Esophagus (tissue), 2 donors: ENCODE data around the gene RASGEF1C. TPM values are rescaled to one million over a fixed set of nuclear protein-coding genes. Genes with fewer than 3 reads are reported as not detected.

Experiments
- H3K27ac ChIP-seq, 2 donors: one replicate each; pipeline ENCODE4 v1.5.1; 2013; ENCODE audit warnings: low read depth in 2 of 2, mild to moderate bottlenecking in 2 of 2, inconsistent platforms in 1 of 2, low read length in 1 of 2, moderate library complexity in 1 of 2
- H3K27me3 ChIP-seq, 2 donors: one replicate each; pipeline ENCODE4 v1.6.1; 2013; ENCODE audit warnings: low read length in 2 of 2, control low read depth in 1 of 2, mild to moderate bottlenecking in 1 of 2; ENCODE audit not compliant: insufficient read depth in 2 of 2, control insufficient read depth in 1 of 2
- H3K36me3 ChIP-seq, 2 donors: one replicate each; pipeline ENCODE4 v1.6.1; 2013; ENCODE audit warnings: low read length in 1 of 2; ENCODE audit not compliant: control insufficient read depth in 2 of 2, insufficient read depth in 2 of 2
- H3K4me1 ChIP-seq, 2 donors: one replicate each; pipeline ENCODE4 v1.6.1; 2013; ENCODE audit warnings: low read length in 1 of 2; ENCODE audit not compliant: control insufficient read depth in 2 of 2, insufficient read depth in 2 of 2
- H3K4me3 ChIP-seq, 2 donors: one replicate each; pipeline ENCODE4 v1.5.1; 2013; ENCODE audit warnings: low read length in 2 of 2, mild to moderate bottlenecking in 2 of 2, low read depth in 1 of 2, moderate library complexity in 1 of 2
- H3K9me3 ChIP-seq, 2 donors: one replicate each; pipeline ENCODE4 v1.6.1; 2013; ENCODE audit warnings: mild to moderate bottlenecking in 2 of 2, low read depth in 1 of 2, low read length in 1 of 2, moderate library complexity in 1 of 2; ENCODE audit not compliant: control insufficient read depth in 2 of 2, insufficient read depth in 1 of 2
- WGBS, 2 donors: extraction: QIAGEN DNeasy Blood & Tissue Kit; methylation state at CpG; one replicate each; pipeline ENCODE4 v1.1.7; 2013; 5-methylcytosine and 5-hydroxymethylcytosine counted together
- polyA plus RNA-seq, 2 donors: library from polyadenylated mRNA; stranded (reverse); fragments of 200-250 nt; gene quantifications; one replicate each; pipeline ENCODE4 v1.2.3, GENCODE V29; 2013
- donor health status: healthy with polysubstance abuse.
- donor health status: Bipolar disorder and iron deficiency.

RASGEF1C gene
- polyA plus RNA-seq, 2 donors, result 0.04 to 0.13 TPM

DNA sequence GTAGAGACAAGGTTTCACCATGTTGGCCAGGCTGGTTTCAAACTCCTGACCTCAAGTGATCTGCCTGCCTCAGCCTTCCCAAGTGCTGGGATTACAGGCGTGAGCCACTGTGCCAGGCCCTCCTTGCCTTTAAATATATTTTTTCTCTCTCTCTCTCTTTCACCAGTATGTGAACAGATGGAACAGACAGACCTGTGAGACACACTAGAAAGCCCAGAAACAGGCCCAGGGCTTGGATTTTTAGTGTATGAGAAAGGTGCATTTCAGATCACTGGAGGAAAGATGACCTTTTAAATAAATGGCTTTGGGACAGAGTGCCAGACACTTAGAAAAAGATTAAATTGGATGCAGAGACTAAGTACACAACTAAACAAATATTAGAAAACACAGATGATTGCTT, 3.1 kb downstream of the RASGEF1C start:
- H3K36me3 ChIP-seq, result no peaks in the 10 kb centered on the region
- H3K27me3 ChIP-seq, result peaks cover 0 to 10% of the 10 kb centered on the region in 2 donors
- 79 to 82% methylated on average over 1 of the region's 1 CpG for WGBS, 2 donors
- no peak overlapping the region for H3K27ac ChIP-seq
- peaks cover 7 to 9% of the 10 kb centered on the region in 2 donors for H3K4me1 ChIP-seq
- no peak overlapping the region for H3K4me3 ChIP-seq
- H3K9me3 ChIP-seq, result no peaks in the 10 kb centered on the region

- Histone ChIP-seq H3K36me3 (no peaks in the 10 kb centered on the region), H3K4me1 (peaks cover 5 to 9% of the 10 kb centered on the region in 2 donors), H3K27ac (no peak overlapping the region), H3K4me3 (no peak overlapping the region), H3K27me3 (peaks cover 0 to 10% of the 10 kb centered on the region in 2 donors), H3K9me3 (no peaks in the 10 kb centered on the region)
- 69 to 79% methylated on average over 1 of the region's 1 CpG for WGBS, 2 donors
Measured at GRCh38 chr5:180204276-180204819, 4.7 kb downstream of the RASGEF1C start.

GRCh38 chr5:180202939-180203573, 6.0 kb downstream of the RASGEF1C start:
- Histone ChIP-seq H3K27ac (no peak overlapping the region), H3K4me1 (peaks cover 0 to 2% of the 10 kb centered on the region in 2 donors), H3K4me3 (no peak overlapping the region), H3K27me3 (peaks cover 0 to 6% of the 10 kb centered on the region in 2 donors), H3K36me3 (no peaks in the 10 kb centered on the region), H3K9me3 (no peaks in the 10 kb centered on the region)
- WGBS, 2 donors, result 73 to 77% methylated on average over 8 of the region's 8 CpGs

GRCh38 chr5:180201051-180201987, 7.7 kb downstream of the RASGEF1C start:
- Histone ChIP-seq H3K27me3 (no peaks in the 10 kb centered on the region), H3K4me3 (no peak overlapping the region), H3K9me3 (no peaks in the 10 kb centered on the region), H3K27ac (no peak overlapping the region), H3K4me1 (no peaks in the 10 kb centered on the region), H3K36me3 (no peaks in the 10 kb centered on the region)
- WGBS, 2 donors, result 75 to 77% methylated on average over 23 of the region's 23 CpGs

- H3K36me3 ChIP-seq, result no peaks in the 10 kb centered on the region
Measured at GRCh38 chr5:180199390-180199789, 9.6 kb downstream of the RASGEF1C start.

DNA sequence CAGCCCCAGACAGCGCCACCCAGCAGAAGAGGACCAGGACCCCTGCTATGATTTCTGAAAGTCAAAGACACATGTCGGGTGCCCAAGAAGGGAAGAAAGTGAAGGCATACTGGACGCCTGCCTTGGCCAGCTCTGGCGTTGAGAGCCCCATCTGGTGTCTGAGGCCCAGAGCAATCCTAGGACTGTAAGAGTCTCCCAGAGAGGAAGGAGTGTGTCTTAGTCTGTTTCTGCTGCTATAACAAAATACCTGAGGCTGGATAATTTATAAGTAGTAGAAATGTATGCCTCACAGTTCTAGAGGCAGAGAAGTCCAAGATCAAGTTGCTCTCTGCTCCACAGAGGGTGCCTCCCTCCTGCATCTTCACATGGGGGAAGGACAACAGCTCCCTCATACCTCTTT, 10.8 kb downstream of the RASGEF1C start:
- Histone ChIP-seq H3K27me3 (no peaks in the 10 kb centered on the region), H3K9me3 (no peaks in the 10 kb centered on the region), H3K4me1 (no peaks in the 10 kb centered on the region), H3K4me3 (no peak overlapping the region), H3K36me3 (no peaks in the 10 kb centered on the region), H3K27ac (no peak overlapping the region)
- 90 to 94% methylated on average over 4 of the region's 4 CpGs for WGBS, 2 donors

More at GRCh38 chr5:180199390-180199789, 9.6 kb downstream of the RASGEF1C start:
- WGBS, 2 donors, result 70 to 77% methylated on average over 8 of the region's 8 CpGs
- Histone ChIP-seq H3K9me3 (no peaks in the 10 kb centered on the region), H3K4me3 (no peak overlapping the region), H3K4me1 (no peaks in the 10 kb centered on the region), H3K27me3 (no peaks in the 10 kb centered on the region), H3K27ac (no peak overlapping the region)

GRCh38 chr5:180197016-180197702, 11.9 kb downstream of the RASGEF1C start:
- Histone ChIP-seq H3K27me3 (no peaks in the 10 kb centered on the region), H3K36me3 (no peaks in the 10 kb centered on the region), H3K4me3 (no peak overlapping the region), H3K4me1 (no peaks in the 10 kb centered on the region), H3K27ac (no peak overlapping the region), H3K9me3 (no peaks in the 10 kb centered on the region)
- WGBS, 2 donors, result 70 to 71% methylated on average over 14 of the region's 14 CpGs

DNA sequence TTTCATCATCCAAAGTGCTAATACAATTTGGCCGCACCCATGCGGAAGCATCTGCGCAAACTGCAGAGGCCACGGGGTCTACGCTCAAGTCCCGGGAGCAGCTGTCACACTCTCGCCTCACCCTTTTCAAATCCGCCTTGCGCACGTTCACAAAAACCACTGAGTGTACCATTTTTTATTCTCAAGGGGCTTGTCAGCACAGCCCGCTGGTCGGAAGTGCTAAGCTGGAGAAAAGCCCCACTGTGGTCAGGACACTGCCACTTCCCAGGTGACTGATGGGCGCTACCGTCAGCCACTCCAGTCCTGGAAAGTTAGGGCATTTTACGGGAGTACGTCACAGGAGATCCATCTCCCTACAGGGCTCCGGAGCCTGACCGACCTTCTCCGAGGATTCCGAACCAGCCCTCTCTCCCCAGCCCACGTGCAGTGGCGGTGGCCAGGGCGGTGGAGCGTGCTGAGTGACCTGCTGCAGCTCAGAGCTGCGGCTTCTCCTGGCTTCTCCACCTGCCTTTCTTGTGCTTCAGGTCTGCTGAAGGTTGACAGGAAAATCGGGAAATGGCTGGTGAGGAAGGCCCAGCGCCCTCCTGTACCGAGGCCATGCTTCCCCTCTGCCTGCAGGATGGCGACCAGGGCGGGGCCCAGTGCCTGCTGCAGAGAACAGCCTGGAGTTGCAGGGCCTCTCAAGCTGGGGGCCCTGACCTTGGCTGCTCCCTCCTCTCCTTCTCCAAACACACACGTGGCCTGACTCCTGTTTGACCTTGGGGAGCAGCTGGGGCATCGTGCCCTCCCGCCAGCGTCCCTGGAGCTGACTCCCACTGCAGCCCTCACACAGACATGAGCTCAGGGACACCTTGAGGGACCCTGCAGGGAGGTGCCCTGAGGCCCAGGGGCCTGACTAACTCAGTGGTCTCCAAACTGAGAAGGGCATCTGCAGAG, 14.3 kb downstream of the RASGEF1C start:
- WGBS, 2 donors, result 88 to 90% methylated on average over 31 to 34 of the region's 34 CpGs
- no peaks in the 10 kb centered on the region for H3K27me3 ChIP-seq
- H3K4me3 ChIP-seq, result no peak overlapping the region
- no peaks in the 10 kb centered on the region for H3K4me1 ChIP-seq
- peaks cover 3% of the 10 kb centered on the region in 2 donors for H3K9me3 ChIP-seq
- H3K36me3 ChIP-seq, result no peaks in the 10 kb centered on the region
- H3K27ac ChIP-seq, result no peak overlapping the region
